HG03575 (cell line): ENCODE measurements around the gene STK40.

ENCODE experiments used
- ATAC-seq: cut with Tn5 transposase; IDR thresholded peaks from one replicate; pipeline ENCODE4 v1.9.1; 2021; ENCODE audit not compliant: unreplicated experiment, insufficient number of reproducible peaks, low FRiP score; ENCODE audit errors: extremely low read depth

STK40 gene

DNA sequence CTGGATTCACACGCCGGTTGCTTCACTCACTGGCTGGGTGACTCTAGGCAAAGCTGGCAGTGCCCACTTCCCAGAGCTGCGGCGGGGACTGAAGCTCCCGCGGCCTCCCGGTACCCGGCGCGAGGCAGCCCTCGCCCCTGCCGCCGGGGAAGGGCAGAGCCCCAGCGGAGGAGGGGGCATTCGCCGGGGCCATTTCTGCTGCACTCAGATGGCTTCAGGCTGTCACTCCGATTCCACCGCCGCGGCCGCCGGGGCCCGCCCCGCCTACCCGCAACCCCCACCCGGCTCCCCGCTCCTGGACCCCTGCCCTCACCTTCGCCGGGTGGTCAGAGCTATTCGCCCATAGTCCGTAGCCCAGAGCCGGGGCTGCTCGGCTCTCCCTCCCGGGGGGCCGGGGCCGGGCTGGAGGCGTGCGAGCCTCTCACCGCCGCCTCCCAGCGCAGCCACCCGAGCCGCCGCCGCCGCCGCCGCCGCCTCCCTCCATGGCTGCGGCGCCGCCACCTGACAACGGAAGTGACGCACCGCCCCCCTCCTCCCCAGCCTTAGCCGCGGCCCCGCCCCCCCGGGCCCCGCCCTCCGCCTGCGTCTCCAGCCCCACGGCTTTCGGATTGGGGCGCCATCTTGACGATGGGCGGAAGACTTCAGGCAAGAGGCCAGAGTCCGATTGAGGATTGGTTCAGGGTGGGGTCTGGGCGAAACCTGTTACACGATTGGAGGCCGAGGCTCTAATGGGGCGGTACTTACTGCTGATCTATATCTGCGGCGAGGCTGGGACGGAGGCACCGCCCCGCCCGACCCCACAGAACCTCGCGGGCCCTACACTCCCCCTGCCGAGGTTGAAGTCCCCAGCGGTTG lies at the start of gene STK40:
STK40 (minus strand) TSS at position 515 of the 855 bp plus-strand sequence. CDS start 24,592 bp downstream, outside the sequence.
- peak; percentile 71 for ATAC-seq

DNA sequence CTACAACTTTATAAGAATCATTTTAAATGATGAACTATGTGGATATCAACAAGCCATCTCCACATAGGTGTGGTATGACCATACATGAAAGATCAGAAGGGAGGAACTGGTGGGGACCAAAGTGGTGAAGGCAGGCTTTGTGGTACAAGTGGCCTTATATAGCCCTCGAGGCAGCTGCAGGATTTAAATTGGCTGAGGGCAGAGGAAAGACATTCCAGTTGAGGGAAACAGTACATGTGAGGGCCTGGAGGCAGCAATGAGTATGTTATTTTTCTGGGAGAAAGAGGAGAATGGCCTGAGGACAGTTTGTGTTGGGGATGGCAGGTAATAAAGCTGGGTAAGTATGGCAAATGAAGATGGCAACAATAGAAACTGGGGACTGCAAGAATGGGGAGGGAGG lies 47.4 kb upstream of the STK40 start:
- no peak for ATAC-seq

DNA sequence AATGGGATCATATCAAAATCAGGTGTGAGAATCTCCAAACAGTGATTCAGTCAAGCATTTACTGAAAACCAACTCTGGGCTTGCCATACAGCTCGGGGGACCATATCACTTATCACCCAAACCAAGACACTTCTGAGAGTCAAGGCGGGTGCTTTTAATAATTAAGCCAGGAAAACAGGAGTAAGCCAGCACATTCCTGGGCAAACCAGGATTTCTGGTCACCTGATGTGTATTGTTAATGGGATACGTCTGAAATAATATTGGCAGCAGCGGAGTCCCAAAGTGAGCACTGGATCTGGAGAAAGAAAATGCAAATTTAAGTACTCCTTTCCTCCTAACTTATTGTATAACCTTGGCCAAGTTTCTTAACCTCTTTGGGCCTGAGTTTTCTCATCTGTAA lies 46.9 kb upstream of the STK40 start:
- no peak for ATAC-seq

DNA sequence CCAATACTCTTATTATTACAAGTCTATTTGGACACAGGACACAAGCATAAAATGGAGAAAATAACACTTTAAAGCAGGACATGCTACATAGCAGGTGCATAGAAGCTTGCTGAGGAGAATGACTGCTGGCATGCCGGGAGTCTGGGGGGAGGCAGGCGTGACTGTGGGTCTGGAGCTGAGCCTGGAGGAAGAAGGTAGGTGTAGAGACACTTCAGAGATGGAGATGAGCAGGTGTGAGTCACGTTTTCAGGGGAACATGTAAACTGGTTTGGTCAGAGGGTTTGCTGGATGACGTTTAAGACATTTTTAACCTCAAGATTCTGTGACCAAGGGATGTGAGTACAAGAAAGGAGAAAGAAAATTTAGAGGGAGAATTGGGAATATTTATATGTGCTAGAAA lies 40.1 kb upstream of the STK40 start:
- no peak for ATAC-seq

DNA sequence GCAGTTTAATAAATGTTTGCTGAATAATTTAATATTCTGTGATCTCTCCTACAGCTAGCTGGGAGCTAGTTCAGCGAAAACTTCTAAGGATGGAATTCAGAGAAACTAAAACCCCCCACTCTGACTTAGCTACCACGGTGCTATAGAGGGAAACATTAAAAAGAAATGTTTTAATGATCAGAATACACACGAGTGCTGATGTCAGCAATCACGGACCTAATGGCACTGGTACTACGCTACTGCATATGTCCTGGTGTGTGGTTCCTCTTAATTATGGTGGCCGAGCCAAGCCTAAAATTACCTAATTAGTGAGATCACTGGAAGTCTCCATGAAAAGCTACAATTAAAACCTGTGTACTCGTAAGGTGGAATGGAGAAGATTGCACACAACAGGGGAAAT lies 35.9 kb upstream of the STK40 start:
- ATAC-seq: no peak

GRCh38 chr1:36420836-36421317 lies 35.2 kb upstream of the STK40 start:
- no peak for ATAC-seq

DNA sequence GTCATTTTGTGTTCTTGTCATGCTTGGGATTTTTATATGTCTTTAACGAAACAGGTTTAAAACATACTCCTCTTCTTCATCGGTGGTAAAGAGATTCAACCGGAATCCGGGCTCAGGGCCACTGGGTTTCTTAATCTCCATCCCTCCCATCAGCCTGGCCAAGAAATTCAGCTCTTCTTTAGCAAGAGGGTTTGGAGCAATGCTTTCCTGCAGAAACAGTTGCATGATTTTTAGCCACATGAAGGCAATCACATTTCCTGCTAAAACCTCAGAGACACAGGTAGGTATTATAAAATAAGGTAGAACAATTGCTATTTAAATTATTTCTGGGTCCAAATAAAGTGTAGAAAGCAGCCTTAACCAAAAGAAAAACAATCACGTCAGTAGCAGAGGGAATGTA lies 34.7 kb upstream of the STK40 start:
- no peak for ATAC-seq

DNA sequence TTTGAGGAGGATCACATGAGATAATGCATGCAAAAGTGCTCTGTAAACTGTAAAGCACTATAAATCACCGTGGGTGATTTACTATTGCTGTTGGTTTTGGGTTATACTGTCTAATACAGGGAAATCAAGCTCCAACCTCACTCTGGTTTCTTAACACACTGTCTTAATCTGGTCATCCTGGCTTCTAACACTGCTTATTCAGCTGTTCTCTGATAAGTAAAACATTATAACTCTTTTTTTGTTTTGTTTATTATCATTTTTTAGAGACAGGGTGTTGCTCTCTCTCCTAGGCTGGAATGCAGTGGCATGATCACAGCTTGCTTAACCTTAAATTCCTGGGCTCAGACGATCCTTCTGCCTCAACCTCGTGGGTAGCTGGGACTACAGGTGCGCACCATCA lies 33.8 kb upstream of the STK40 start:
- ATAC-seq: no peak

GRCh38 chr1:36419140-36419539 lies 33.4 kb upstream of the STK40 start:
- no peak for ATAC-seq

DNA sequence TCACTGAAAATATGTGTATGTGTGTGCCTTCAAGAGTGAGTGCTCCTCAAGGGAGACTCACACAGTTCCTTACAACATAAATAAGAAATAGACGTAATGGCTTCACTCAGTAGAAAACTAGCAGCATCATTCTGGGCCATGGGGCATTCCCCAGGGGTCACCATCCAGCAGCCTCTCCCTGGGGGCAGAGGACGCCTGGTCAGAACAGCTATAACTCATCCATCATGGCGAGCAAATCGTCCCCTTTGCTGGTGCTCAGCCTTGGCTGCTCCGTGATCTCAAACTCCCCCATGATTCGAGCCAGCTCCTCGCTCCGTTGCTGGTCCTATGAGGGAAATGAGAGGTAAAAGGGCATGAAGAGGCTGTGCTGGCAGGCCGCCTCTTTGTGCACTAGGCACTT lies 32.2 kb upstream of the STK40 start:
- ATAC-seq: no peak

DNA sequence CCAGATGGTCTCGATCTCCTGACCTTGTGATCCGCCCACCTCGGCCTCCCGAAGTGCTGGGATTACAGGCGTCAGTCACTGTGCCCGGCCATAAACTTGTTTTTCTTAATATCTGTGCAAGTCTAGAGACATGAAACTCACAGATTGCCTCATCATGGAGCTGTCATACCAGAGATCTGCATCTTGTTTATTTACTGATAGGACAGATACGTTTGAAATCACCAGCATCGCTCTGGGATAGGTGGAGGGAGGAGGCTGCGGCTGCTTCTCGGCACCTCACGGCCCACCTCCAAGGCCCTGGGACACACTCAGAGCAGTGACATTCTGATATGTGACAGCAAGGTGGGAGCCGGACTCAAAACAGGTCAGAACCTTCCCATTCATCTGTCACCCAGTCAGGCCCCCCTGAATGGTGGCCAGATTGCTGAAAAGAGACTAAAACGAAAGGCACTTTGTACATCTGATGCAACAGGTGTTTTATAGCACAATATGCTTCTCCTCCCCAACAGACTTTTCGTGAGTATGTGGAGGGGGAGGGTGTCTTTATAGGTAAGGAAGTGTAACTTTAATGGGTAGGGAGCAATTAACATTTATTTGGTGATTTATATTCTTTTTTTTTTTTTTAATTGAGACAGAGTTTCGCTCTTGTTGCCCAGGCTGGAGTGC lies 30.1 kb upstream of the STK40 start:
- ATAC-seq: no peak

GRCh38 chr1:36414384-36414783 lies 28.7 kb upstream of the STK40 start:
- ATAC-seq: no peak

DNA sequence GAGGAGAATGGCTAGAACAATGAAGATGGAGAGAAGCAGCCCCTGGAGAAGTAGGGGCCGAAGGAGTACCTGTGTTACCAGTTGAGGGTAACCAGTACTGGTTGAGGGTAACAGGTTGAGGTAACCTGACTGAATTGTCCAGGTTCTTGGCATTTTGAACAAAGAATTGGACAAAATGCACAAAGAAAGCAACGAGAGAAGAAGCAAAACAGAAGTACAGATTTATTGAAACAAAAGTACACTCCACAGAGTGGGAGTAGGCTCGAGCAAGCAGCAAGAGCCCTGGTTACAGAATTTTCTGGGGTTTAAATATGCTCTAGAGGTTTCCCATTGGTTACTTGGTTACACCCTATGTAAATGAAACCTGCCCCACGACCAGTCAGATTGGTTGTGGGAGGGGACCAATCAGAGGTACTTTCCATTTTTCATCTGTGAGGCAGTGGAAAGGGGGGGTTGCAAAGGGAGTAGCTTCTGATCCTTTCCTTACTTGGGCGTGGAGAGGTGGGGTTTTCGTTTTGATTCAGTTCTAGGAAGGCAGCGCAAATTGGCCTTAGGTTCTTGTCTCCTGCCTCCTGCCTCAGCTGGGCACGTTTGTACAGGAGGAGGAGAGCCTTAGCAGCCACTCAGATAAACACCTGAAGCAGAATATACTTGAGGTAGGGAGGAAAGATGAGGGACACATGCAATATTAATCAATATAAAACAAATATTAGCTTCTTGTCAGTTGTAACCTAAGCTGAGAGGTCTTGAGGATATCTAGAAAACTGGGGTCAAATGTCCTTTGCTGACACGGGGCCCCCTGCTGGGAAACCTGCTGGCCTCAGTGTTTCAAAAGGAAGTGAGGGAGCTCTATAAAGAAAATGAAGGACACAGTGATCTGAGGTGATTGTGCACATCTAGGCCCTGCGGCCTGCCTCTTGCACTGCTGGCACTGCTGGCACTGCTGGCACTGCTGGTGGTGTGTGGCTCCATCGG lies 26.2 kb upstream of the STK40 start:
- ATAC-seq: no peak

- ATAC-seq: no peak
These were observed 22.8 kb upstream of the STK40 start for GRCh38 chr1:36408479-36408878.

- ATAC-seq: no peak
These were observed 20.7 kb upstream of the STK40 start for GRCh38 chr1:36406440-36406839.

GRCh38 chr1:36402504-36402890 lies 16.8 kb upstream of the STK40 start:
- no peak for ATAC-seq

GRCh38 chr1:36401602-36402503 lies 16.1 kb upstream of the STK40 start:
- no peak for ATAC-seq

GRCh38 chr1:36400825-36401601 lies 15.3 kb upstream of the STK40 start:
- no peak for ATAC-seq
